ENCODE results near the gene VAT1L. TPM values are rescaled to one million over a fixed set of nuclear protein-coding genes. Genes with fewer than 3 reads are reported as not detected.
A peak's percentile ranks its signal among the peaks of the same experiment; 100 is the strongest.

VAT1L gene
- polyA plus RNA-seq, 6 donors from 2014 or later = 0.07 to 4.3 (median 0.16) TPM; not detected in 2

- DNase-seq (no peak), ATAC-seq (ENCODE audit: low read depth in 2 of 2) (no peak)
- H3K9me3 Mint-ChIP-seq = no peaks in the 10 kb centered on the region
- H3K27ac Mint-ChIP-seq = no peak overlapping the region
- no peaks in the 10 kb centered on the region for H3K27me3 Mint-ChIP-seq
- H3K4me3 Mint-ChIP-seq = no peak overlapping the region
- no peaks in the 10 kb centered on the region for H3K36me3 Mint-ChIP-seq
- H3K4me1 Mint-ChIP-seq = no peaks in the 10 kb centered on the region
Observed at GRCh38 chr16:77827032-77827431, 38.7 kb downstream of the VAT1L start.

GRCh38 chr16:77833921-77834634, 45.7 kb downstream of the VAT1L start:
- Mint-ChIP-seq H3K27me3 (peaks cover 0 to 10% (median 0%) of the 10 kb centered on the region in 3 donors), H3K9me3 (no peaks in the 10 kb centered on the region), H3K27ac (no peak overlapping the region), H3K36me3 (no peaks in the 10 kb centered on the region), H3K4me1 (peaks cover 0 to 3% (median 0%) of the 10 kb centered on the region in 3 donors), H3K4me3 (no peak overlapping the region)
- ATAC-seq (ENCODE audit: low read depth in 2 of 2) = no peak
- DNase-seq = no peak

- no peaks in the 10 kb centered on the region for H3K36me3 Mint-ChIP-seq
- H3K4me1 Mint-ChIP-seq = peaks cover 0 to 4% (median 0%) of the 10 kb centered on the region in 3 donors
- no peak for DNase-seq
- H3K9me3 Mint-ChIP-seq = no peaks in the 10 kb centered on the region
- ATAC-seq (ENCODE audit: low read depth in 2 of 2) = no peak
- H3K4me3 Mint-ChIP-seq = no peak overlapping the region
- no peak overlapping the region for H3K27ac Mint-ChIP-seq
- H3K27me3 Mint-ChIP-seq = peaks cover 0 to 12% (median 0%) of the 10 kb centered on the region in 3 donors
Observed at GRCh38 chr16:77834635-77835540, 46.5 kb downstream of the VAT1L start.

GRCh38 chr16:77836801-77837200, 48.4 kb downstream of the VAT1L start:
- Mint-ChIP-seq H3K36me3 (no peaks in the 10 kb centered on the region), H3K4me1 (peaks cover 0 to 4% (median 0%) of the 10 kb centered on the region in 3 donors), H3K4me3 (no peak overlapping the region), H3K27me3 (peaks cover 0 to 12% (median 0%) of the 10 kb centered on the region in 3 donors), H3K9me3 (no peaks in the 10 kb centered on the region), H3K27ac (no peak overlapping the region)
- ATAC-seq (ENCODE audit: low read depth in 2 of 2) = no peak
- no peak for DNase-seq

- peaks cover 0 to 4% (median 0%) of the 10 kb centered on the region in 3 donors for H3K4me1 Mint-ChIP-seq
- H3K27me3 Mint-ChIP-seq = peaks cover 0 to 12% (median 0%) of the 10 kb centered on the region in 3 donors
- H3K9me3 Mint-ChIP-seq = no peaks in the 10 kb centered on the region
- H3K27ac Mint-ChIP-seq = no peak overlapping the region
- no peak for DNase-seq
- H3K4me3 Mint-ChIP-seq = peak overlapping the region in 1 of 8 donors; percentile 4
- ATAC-seq (ENCODE audit: low read depth in 2 of 2) = no peak
- no peaks in the 10 kb centered on the region for H3K36me3 Mint-ChIP-seq
Observed at GRCh38 chr16:77838597-77839255, 50.4 kb downstream of the VAT1L start.

GRCh38 chr16:77840093-77840492, 51.7 kb downstream of the VAT1L start:
- H3K27me3 Mint-ChIP-seq = peaks cover 0 to 12% (median 0%) of the 10 kb centered on the region in 3 donors
- H3K9me3 Mint-ChIP-seq = no peaks in the 10 kb centered on the region
- H3K36me3 Mint-ChIP-seq = no peaks in the 10 kb centered on the region
- no peak overlapping the region for H3K4me3 Mint-ChIP-seq
- H3K27ac Mint-ChIP-seq = no peak overlapping the region
- ATAC-seq (ENCODE audit: low read depth in 2 of 2) = no peak
- no peak for DNase-seq
- peaks cover 0 to 4% (median 0%) of the 10 kb centered on the region in 3 donors for H3K4me1 Mint-ChIP-seq

GRCh38 chr16:77840673-77841501, 52.5 kb downstream of the VAT1L start:
- H3K4me1 Mint-ChIP-seq = peaks cover 0 to 4% (median 0%) of the 10 kb centered on the region in 3 donors
- ATAC-seq (ENCODE audit: low read depth in 2 of 2) = no peak
- DNase-seq = no peak
- H3K9me3 Mint-ChIP-seq = no peaks in the 10 kb centered on the region
- no peak overlapping the region for H3K27ac Mint-ChIP-seq
- peaks cover 0 to 20% (median 0%) of the 10 kb centered on the region in 3 donors for H3K27me3 Mint-ChIP-seq
- H3K4me3 Mint-ChIP-seq = no peak overlapping the region
- H3K36me3 Mint-ChIP-seq = no peaks in the 10 kb centered on the region

- Mint-ChIP-seq H3K9me3 (no peaks in the 10 kb centered on the region), H3K36me3 (no peaks in the 10 kb centered on the region), H3K27me3 (peaks cover 0 to 22% (median 0%) of the 10 kb centered on the region in 3 donors), H3K4me1 (peaks cover 0 to 4% (median 0%) of the 10 kb centered on the region in 3 donors), H3K4me3 (no peak overlapping the region), H3K27ac (no peak overlapping the region)
- no peak for ATAC-seq (ENCODE audit: low read depth in 2 of 2)
- DNase-seq = no peak
Observed at GRCh38 chr16:77841502-77841763, 53.1 kb downstream of the VAT1L start.

- Mint-ChIP-seq H3K4me1 (peaks cover 0 to 4% (median 0%) of the 10 kb centered on the region in 3 donors), H3K9me3 (no peaks in the 10 kb centered on the region), H3K27ac (no peak overlapping the region), H3K27me3 (peaks cover 0 to 22% (median 0%) of the 10 kb centered on the region in 3 donors), H3K36me3 (no peaks in the 10 kb centered on the region), H3K4me3 (no peak overlapping the region)
- DNase-seq = no peak
- ATAC-seq (ENCODE audit: low read depth in 2 of 2) = no peak
Observed at GRCh38 chr16:77842468-77842867, 54.1 kb downstream of the VAT1L start.

GRCh38 chr16:77843405-77843804, 55.0 kb downstream of the VAT1L start:
- H3K27me3 Mint-ChIP-seq = peaks cover 0 to 19% (median 0%) of the 10 kb centered on the region in 3 donors
- H3K4me3 Mint-ChIP-seq = no peak overlapping the region
- no peak for DNase-seq
- H3K36me3 Mint-ChIP-seq = no peaks in the 10 kb centered on the region
- H3K4me1 Mint-ChIP-seq = peaks cover 0 to 4% (median 0%) of the 10 kb centered on the region in 3 donors
- H3K9me3 Mint-ChIP-seq = peaks cover 0 to 8% (median 0%) of the 10 kb centered on the region in 7 donors
- H3K27ac Mint-ChIP-seq = no peak overlapping the region
- ATAC-seq (ENCODE audit: low read depth in 2 of 2) = no peak

GRCh38 chr16:77844801-77845200, 56.4 kb downstream of the VAT1L start:
- no peak overlapping the region for H3K4me3 Mint-ChIP-seq
- H3K36me3 Mint-ChIP-seq = no peaks in the 10 kb centered on the region
- ATAC-seq (ENCODE audit: low read depth in 2 of 2) (no peak), DNase-seq (no peak)
- H3K27me3 Mint-ChIP-seq = peaks cover 0 to 9% (median 0%) of the 10 kb centered on the region in 3 donors
- no peaks in the 10 kb centered on the region for H3K4me1 Mint-ChIP-seq
- H3K27ac Mint-ChIP-seq = no peak overlapping the region
- peaks cover 0 to 13% (median 0%) of the 10 kb centered on the region in 7 donors for H3K9me3 Mint-ChIP-seq

- H3K27ac Mint-ChIP-seq = no peak overlapping the region
- no peak overlapping the region for H3K4me3 Mint-ChIP-seq
- H3K27me3 Mint-ChIP-seq = peaks cover 0 to 9% (median 0%) of the 10 kb centered on the region in 3 donors
- no peaks in the 10 kb centered on the region for H3K4me1 Mint-ChIP-seq
- peaks cover 0 to 13% (median 0%) of the 10 kb centered on the region in 7 donors for H3K9me3 Mint-ChIP-seq
- DNase-seq (no peak), ATAC-seq (ENCODE audit: low read depth in 2 of 2) (no peak)
- H3K36me3 Mint-ChIP-seq = no peaks in the 10 kb centered on the region
Observed at GRCh38 chr16:77849646-77850258, 61.4 kb downstream of the VAT1L start.

Measured in naive B cell (primary cell).